ENCODE results near the gene ID3.

GRCh38 chr1:23527900-23528249 is 31.4 kb downstream of the ID3 start:
- TF ChIP-seq CTCF (IDR thresholded peaks at IDR 0.05 in 8 of 11, conservative IDR thresholded peaks at IDR 0.05 in 3 of 11) (peak in 1 of 11 experiments; percentile 11), POLR2A (IDR thresholded peaks at IDR 0.05) (no peak)
